ENCODE measurements around the gene CAND1. TPM values are rescaled to one million over a fixed set of nuclear protein-coding genes. Genes with fewer than 3 reads are reported as not detected.

CAND1 gene
- total and polyA plus RNA-seq, 9 of the 15 experiments (the other 6 are each of a cell fraction or from before 2014, with no cell fraction given), result 24.0 to 167 (median 77.5) TPM

DNA sequence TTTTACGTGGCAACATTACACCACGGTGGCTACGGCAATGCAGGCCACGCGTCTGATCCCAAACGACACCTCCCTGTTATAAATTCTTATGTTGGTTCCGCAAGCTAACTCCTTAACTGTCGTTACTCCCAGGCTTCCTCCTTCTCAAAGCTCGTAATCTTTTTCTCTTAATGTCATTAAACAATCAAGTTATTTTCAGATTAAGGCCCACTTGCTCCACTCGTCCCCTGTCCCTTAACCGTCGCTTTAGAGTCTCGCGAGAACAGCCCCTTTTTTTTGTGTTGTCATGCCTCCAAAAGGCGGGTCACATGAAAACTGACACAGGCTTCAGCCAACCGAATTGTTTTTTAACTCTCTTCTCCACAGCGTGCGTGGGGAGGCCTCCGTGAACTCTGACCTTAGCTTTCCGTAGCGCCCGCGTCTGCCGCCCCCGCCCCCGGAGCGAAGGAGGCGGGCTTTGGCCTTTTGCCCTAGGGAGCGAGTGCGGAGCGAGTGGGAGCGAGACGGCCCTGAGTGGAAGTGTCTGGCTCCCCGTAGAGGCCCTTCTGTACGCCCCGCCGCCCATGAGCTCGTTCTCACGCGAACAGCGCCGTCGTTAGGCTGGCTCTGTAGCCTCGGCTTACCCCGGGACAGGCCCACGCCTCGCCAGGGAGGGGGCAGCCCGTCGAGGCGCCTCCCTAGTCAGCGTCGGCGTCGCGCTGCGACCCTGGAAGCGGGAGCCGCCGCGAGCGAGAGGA is at the start of gene CAND1 (continued):
- TF ChIP-seq, protein P1, sequence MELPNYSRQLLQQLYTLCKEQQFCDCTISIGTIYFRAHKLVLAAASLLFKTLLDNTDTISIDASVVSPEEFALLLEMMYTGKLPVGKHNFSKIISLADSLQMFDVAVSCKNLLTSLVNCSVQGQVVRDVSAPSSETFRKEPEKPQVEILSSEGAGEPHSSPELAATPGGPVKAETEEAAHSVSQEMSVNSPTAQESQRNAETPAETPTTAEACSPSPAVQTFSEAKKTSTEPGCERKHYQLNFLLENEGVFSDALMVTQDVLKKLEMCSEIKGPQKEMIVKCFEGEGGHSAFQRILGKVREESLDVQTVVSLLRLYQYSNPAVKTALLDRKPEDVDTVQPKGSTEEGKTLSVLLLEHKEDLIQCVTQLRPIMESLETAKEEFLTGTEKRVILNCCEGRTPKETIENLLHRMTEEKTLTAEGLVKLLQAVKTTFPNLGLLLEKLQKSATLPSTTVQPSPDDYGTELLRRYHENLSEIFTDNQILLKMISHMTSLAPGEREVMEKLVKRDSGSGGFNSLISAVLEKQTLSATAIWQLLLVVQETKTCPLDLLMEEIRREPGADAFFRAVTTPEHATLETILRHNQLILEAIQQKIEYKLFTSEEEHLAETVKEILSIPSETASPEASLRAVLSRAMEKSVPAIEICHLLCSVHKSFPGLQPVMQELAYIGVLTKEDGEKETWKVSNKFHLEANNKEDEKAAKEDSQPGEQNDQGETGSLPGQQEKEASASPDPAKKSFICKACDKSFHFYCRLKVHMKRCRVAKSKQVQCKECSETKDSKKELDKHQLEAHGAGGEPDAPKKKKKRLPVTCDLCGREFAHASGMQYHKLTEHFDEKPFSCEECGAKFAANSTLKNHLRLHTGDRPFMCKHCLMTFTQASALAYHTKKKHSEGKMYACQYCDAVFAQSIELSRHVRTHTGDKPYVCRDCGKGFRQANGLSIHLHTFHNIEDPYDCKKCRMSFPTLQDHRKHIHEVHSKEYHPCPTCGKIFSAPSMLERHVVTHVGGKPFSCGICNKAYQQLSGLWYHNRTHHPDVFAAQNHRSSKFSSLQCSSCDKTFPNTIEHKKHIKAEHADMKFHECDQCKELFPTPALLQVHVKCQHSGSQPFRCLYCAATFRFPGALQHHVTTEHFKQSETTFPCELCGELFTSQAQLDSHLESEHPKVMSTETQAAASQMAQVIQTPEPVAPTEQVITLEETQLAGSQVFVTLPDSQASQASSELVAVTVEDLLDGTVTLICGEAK (IDR thresholded peaks at IDR 0.05), result no peak
- TF ChIP-seq, protein P1 (CRISPR knock-in tag; IDR thresholded peaks at IDR 0.05), result no peak
- peak in 1 of 2 experiments; percentile 69; a peak in 1 of 4 replicates for TF ChIP-seq CSDE1 (IDR thresholded peaks at IDR 0.05)
- no peak for TF ChIP-seq ZNF41 (CRISPR knock-in tag; conservative IDR thresholded peaks at IDR 0.05)
- no peak for TF ChIP-seq ZNF277 (CRISPR knock-in tag; IDR thresholded peaks at IDR 0.05; ENCODE audit: borderline replicate concordance)
- peak; percentile 70 for TF ChIP-seq HDAC3 (IDR thresholded peaks at IDR 0.05; ENCODE audit: borderline replicate concordance, partially characterized antibody)
- no peak for TF ChIP-seq NELFE (IDR thresholded peaks at IDR 0.05; ENCODE audit: insufficient read depth, insufficient read length)
- TF ChIP-seq HMG20B (CRISPR knock-in tag; IDR thresholded peaks at IDR 0.05), result no peak

Data from K562 (cell line).